Brain pericyte (primary cell): Measurements from ENCODE around the gene ANO3.
A peak's percentile ranks its signal among the peaks of the same experiment; 100 is the strongest.

Source experiments
- DNase-seq: peaks from one replicate; pipeline ENCODE4 v3.0.0-alpha.2; 2012; ENCODE audit warnings: low read depth, low spot score

The ANO3 gene

DNA sequence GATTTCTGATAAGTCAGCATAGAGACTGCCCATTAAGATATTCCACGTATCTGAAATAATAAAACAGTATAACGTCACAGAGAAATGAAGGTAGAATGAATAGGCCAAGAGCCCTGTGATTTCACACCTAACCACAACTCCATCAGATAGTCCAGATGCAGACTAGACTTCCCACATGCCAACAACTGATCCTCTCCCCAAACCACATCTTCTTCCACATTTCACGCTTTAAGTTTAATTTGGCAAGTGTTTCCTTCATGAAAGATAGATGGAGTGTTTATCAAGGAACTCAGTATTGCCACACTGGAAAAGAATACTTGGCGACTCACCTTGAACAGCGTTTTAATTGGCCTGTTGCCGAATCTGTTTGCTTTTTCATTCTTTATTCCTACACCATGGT is 158.6 kb downstream of the ANO3 start:
- DNase-seq, result no peak

DNA sequence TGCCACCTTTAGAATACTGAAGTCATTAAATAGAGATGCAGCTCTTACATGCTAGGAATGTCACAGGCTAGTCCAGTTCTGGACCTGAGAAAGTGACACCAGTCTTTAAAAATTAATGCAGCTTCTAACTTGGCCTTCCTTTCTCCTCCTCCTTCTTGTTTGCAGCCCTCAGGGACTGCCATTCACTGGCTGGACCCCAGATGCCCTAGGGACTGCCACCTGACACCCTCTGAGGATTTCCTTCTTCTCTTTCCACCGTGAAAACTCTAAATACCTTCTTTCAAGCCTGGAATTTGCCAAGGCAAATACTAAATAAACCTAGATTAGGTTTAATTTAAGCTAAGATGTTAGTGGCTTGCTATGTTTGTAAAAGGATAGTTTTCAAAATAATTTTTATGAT is 161.7 kb downstream of the ANO3 start:
- no peak for DNase-seq

DNA sequence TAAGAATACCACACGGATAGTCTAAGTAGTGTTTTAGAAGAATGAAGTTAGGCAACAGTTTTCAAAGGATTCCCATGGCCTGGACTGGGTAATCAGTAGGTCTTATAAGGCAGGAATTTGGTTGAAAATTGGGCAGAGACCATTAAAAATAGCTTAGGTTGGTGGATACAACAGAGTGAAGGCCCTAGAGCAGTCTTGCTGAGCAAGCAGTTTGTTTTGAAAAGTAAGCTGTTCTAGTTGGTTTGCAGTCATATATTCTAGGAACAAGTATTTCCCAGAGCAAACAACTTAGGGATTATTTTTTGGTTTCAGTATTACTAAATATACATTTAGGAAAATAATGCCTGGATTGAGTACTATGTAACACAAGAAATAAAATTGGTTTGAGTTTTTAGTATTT is 175.3 kb downstream of the ANO3 start:
- DNase-seq, result no peak

DNA sequence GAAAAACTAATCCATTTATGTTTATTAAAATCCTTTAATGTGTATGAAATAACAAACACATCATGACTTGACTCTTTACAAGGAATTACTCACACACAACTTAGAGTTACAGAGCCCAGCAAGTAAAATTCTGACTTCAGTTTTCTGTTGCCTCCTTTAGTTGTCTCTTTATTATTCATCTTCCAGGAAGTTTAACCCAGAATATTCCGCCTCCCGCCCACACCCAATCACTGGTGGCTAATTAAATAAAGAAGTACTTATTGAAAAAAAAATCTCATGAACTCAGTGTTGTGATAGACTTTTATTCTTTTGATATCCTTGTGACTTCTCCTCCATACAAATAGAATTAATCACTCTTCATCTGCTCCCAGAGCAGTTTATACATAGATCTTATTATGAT is 178.2 kb downstream of the ANO3 start:
- no peak for DNase-seq

DNA sequence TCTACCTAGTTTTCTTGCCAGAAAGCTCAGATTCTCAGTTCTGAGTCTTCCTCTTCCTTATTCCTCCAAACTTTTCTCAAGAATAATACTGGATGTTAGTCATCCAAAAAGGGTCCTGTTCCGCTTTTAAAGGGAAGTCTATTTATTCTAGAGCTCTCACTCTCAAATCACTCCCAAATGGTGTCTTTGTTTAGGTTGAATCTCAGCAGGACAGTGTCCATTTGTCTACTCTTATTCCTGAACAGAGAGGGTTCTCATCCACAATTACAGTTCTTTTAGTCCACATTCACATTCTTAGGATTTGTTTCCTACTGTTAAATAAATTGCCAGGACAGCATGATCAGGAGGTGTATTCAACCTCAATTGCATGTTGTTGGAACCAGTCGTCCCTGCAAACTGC is 178.8 kb downstream of the ANO3 start:
- no peak for DNase-seq

DNA sequence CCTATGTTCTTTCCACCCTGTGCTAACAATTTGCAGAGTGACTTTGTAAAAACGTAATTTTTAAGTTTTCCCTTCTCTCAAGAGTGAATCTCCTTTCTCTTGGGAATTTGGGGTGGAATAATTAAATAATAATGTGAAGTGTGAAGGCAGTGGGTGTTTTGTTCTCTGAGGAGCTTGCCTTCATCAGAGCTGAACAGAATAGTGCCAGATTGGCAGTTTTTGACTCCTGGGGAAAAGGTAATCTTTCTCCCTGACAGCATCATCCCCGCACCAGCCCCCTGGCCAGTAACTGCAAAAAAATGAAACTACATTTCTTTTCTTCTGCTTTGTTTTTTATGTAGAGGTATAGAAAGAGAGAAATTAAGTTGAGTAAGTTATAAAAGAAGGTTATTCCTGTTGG is 180.3 kb downstream of the ANO3 start:
- no peak for DNase-seq

DNA sequence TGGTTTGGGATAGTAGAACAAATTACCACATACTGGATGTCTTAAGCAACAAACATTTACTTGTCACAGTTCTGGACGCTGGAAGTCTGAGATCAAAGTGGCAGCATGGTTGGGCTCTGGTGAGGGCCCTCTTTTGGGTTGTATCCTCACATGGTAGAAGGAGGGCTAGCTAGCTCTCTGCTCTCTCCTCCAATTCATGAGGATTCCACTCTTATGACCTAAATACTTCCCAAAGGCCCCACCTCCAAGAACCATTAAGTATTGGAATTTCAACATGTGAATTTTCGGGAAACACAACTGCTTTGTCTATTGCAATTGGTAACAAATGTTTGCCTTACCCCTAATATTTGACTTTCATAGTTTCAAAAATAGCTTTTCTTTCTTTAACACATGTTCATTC is 187.5 kb downstream of the ANO3 start:
- no peak for DNase-seq

DNA sequence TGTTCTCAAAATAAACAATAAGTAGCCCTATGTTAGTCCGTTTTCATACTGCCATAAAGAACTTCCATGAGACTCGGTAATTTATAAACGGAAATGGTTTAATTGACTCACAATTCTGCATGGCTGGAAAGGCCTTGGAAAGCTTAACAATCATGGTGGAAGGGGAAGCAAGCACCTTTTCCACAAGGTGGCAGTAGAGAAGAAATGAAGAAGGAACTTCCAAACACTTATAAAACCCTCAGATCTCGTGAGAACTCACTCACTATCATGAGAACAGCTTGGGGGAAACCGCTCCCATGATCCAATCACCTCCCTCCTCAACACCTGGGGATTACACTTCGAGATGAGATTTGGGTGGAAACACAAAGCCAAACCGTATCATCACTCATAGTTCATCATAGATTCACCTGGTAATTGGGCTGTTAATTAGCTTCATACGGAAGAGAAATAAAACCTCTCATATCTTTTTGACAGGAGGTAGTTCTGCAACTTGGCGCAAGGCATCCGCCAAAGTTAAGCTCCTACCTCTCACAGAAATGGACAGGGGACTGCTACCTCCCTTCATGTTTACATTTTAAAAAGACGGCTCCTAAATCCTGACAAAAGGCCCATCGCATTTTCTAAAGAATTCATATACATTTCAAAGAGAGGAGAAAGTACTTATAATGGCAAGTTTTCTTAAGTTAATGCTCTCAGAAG is 191.1 kb downstream of the ANO3 start:
- no peak for DNase-seq

DNA sequence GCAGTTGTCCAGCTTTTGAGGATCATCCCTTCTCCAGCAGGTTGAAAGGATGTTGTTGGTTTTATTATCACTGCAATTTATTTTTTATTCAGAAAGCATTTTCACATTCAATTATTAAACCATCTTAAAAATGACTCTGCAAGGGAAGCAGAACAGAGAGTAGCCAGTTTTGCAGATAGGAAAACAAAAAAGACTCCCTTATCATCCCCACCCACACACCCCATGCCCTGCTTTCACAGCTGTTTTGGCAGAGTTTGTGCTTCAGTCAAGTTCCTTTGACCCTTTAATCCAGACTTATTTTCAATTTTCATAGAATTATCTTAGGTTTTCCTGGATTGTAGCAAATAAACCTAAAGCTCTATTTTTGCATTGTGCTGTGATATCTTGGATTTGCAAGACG is 195.8 kb downstream of the ANO3 start:
- DNase-seq, result no peak

DNA sequence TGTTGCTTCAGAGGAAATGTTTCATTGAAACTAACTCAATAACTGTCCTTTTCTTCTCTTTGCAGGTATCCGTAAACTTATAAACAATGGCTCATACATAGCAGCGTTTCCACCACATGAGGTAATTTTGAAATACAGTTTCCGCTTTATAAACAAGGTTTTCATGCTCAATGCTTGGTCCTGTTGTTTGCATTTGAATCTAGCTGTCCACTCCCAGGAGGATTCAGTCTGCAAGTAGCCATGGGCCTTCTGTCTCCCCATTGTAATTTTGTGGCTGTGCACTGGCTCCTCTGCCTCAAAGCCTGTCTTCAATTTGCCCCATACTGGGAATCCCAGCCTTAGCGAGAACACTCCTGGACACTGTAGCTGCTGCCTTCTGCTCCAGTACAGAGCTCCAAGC is 205.4 kb downstream of the ANO3 start:
- no peak for DNase-seq

DNA sequence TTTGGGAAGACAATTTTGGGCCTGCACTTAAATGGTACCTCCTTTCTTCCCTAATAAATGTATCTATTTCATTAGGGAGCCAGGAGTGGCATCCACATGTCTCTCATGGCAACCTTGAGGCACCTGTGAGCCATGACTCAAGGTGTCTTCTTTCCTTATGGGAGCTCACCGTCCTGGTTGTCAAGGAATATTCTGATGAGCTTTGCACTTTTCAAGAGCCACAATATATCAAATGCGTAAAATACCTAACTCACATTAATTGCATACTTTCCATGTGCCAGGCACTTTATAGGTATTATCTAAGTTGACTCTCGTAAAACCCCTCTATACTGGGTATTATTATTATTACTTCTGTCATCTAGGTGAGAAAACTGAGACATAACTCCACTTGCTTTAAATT is 207.6 kb downstream of the ANO3 start:
- no peak for DNase-seq

DNA sequence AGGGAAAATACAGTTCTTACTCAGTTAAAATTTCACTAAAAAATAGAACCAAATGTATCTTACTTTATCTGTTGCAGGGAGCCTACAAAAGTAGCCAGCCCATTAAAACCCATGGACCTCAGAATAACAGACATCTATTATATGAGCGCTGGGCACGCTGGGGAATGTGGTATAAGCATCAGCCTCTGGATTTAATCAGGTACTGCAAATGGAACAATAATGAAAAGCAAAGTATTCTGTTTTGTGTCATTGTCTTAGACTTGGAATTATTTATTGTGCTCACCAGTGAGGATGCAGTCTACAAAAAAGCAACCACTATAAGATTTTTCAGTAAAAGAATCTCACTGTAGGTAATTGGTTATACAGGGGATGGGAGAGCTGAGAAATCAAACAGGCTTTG is 209.9 kb downstream of the ANO3 start:
- DNase-seq, result no peak

DNA sequence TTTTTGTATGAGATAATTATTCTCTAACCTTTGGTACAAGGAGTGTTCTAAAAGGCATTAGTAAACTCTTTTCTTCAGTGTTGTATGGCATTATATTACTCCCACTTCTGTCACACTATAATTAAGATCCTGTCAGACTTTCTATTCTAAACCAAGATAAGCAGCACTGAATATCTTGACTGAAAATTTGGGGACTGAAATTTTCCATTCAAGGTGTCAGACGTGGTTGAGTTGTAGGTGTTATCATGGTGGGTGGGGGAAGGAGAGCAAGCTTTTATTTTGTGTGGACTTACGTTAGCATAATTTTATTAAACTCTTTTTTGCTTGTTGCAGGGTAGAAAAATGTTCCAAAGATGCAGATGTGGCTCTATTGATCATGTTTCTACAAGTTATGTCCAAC is 217.2 kb downstream of the ANO3 start:
- DNase-seq, result no peak

DNA sequence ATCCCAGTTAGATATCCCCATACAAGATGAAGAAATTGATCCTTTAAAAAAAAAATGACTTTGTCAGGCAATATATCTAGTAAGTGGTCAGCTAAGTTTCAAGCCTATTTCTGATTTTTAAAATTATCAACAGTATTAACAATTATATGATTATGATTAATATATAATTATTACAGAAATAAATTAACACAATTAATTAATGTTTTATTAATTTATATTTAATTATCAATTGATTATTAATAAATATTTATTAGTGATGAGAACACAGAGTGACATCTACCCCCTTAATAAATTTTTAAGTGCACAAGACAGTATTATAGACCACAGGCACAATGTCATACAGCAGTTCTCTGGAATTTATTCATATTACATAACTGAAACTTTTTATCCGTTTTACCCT is 218.1 kb downstream of the ANO3 start:
- DNase-seq, result no peak

DNA sequence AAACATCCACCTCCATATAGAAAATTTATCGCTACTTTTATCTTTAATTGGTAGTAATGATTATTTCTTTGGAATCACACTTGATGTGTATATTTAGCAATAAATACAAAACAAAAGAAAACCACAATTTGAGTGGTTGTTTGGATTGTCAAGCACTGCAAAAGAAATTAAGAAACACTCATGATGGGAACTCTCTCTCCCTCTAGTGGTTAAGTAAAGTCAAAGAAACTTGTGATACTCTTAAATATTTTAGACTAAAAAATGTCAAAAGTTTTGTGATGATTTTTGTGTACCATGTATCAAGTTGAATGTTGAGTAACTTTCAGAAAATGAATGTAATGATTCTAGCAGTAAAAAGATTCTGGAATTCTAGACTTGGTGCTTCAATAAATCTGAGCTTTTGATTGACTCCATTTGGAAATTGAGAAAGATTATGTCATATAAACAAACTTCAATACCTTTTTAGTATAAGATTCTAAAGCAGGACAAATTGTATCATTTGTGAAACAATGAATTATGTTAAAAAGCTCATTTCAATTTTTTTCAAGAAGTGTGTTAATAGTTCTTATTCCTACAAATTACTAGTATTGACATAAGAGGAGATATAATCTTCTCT is 219.4 kb downstream of the ANO3 start:
- no peak for DNase-seq

DNA sequence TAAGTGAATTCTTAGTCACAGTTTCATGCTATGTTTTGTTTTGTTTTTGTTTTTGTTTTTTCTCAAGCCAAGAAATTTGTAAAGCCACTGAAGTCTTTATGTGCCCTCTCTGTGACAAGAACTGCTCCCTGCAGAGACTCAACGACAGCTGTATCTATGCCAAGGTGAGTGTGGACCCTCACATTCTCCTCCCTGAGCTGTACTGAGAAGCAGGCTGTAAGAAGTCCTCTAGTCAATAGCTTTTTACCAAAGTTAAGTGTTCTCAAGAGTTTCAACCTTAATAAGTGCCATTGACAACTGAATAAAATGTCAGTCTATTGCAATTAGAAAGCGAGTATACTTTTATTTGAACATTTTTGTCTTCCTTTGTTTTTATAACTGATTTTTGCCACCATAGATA is 221.3 kb downstream of the ANO3 start:
- no peak for DNase-seq

DNA sequence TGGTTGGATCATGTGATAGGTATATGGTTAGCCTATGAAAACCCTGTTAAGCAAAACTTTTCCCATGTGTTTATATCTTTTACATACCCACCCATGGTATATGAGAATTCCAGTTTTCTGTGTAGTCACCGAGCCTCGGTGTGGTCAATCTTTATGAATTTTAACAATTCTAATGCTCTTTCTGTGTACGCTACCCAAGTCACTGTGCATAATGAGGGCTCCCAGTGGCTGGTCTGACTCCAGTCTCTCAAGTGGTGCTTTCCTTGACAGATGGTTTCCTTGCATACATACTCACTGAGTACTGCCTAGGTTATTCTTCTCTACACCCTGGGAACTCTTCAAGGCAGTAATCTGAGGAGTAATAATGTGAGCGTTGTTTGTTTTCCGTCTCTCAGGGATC is 222.5 kb downstream of the ANO3 start:
- no peak for DNase-seq

DNA sequence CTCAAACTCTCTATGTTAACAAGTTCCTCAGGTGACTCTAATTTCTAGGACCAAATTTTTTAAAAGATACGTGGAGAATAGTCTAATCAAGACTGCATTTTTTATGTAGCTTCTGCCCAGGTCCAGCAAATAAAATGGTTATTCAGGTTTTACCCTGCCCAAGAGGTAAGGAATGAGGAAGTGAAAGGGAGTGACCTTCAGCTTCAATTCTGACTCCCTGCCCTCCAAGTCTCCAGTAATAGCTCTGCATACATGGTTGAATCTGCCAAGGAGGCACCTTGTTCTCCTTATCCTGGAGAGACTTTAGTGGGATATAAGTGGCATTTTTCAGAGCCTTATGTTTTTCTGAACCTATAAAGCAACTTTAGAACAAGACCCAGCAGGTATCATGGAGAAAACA is 224.7 kb downstream of the ANO3 start:
- no peak for DNase-seq

DNA sequence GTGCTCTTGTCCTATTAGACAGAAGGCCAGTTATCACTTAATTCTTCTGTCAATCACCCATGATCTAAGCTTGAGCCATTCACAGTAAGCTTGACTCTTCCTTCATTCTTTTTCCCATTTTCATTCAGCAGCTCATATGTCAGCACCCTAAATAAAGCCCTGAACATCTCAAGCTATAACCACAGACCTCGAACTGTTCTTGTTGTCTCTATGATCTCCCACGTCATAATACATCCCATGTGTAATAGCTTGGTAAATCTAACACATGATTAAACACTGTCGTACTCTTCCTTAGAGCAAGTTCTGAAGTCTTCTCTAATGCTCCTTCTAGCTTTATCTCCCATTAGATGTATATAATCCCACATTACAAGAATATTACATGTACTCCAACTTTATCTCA is 225.7 kb downstream of the ANO3 start:
- DNase-seq, result peak; percentile 26

DNA sequence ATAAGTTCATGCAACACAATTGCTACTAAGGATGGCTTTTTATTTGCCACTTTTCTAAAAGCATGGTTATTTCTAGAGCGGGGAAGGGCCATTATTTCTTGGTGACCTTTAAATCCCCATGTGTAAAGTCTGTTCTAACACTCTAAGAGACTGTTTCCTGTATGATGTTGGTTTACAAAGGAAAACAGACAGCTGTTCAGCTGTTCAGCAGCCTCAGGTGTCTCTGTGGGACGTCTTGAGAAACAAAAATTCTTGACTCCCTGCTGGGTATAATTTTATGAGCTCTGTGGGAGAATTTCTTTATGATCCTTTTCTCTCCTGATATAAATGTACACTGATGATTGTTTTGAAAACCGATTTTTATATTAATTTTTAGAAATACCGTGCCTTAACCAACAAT is 226.3 kb downstream of the ANO3 start:
- peak; percentile 6 for DNase-seq

DNA sequence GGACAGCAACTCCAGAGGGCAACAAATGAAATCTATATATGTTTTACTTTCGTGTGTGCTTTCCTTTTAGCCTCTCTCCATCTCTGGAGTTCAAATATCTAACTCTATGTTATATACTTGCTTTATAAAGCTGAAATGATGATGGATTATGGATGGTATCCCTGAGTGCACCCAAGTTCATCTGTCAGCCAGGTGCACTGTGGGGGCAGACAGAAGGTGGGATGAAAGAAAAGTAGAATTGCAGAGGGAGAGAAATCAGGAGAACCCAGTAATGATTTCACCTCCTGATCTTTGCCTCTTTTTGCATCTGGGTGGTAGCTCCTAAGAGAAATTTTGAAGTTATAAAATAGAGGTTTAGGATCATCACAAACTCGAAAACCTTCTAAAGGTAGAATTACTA is 237.7 kb downstream of the ANO3 start:
- no peak for DNase-seq

DNA sequence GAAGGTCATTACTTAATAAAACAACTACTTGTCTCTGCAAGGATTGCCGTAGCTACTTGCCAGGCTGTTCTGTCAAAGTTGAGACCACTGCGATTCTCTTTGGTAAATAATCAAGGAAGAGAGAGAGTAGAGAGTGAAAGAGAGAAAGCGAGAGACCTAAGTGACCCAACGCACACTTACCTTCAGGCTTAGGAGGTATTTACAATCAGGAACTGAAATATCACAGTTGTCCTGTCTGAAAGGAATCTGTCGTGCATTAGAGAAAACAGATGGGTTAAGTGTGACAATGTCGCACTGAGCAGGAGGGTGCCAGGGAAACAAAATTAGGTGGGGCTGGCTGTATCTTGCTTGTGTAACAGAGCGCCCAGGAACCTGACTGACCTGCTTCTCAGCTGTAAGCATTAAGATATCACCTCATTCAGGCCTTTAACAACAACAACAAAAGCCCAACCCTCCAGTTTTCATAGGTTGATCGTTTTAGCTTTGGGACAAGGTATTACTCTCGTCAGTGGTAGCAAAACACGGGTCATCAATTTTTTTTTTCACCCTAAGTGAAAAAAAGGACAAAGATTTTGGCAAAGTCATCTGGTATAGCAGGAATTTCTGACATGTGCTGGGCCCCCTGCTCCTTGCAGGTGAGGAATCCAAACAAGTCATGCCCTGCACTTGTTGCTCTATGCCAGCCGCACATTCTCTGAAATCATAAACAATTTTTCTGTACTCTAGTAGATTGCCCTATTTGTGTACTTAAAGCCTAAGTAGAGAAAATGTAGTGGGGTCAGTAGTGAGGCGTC is 240.1 kb downstream of the ANO3 start, which contains the start of gene MUC15:
MUC15 (minus strand) TSS at position 403 of the 794 bp plus-strand sequence. CDS start 5,169 bp downstream, outside the sequence.
- no peak for DNase-seq
